GM18519 (cell line): ENCODE data around the gene GTF2IRD1.
"Not testable (repeated sequence)": the region's sequence is repeated elsewhere in the genome, so short reads cannot be mapped to it uniquely, and the experiment has no call there.

Experiments
- ATAC-seq: cut with Tn5 transposase; IDR thresholded peaks from one replicate; pipeline ENCODE4 v1.9.1; 2021; ENCODE audit warnings: mild to moderate bottlenecking, moderate library complexity; ENCODE audit not compliant: unreplicated experiment, low FRiP score

GTF2IRD1 gene

GRCh38 chr7:74430409-74430808 lies 23.3 kb upstream of the GTF2IRD1 start:
- ATAC-seq: not testable (repeated sequence)

DNA sequence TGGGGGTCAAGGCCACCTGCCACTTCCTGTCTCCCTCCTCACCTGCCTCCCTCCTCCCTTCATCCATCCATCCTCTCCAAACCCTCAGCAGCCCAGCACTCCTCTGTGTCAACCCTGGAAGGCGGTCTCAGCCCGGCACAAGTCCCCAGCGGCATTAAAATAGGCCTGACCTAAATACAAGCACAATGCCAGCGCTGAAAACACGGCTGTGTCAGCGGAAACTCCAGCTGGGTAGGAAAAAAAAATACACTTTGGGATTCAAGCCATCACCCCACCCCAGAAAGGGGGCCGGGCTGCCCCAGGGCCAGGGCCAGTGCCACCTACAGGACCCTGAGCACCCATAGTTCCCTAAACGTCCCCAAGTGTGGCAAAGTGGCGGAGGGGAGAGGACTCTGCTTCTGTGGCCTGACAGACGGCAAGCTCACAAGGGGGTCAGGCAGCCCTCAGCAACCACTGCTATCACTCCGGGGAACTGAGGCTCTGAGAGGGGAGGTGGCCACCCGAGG lies 22.7 kb upstream of the GTF2IRD1 start:
- no peak for ATAC-seq

- not testable (repeated sequence) for ATAC-seq
These were observed 16.5 kb upstream of the GTF2IRD1 start for GRCh38 chr7:74437291-74437571.

- ATAC-seq: no peak
These were observed 15.4 kb upstream of the GTF2IRD1 start for GRCh38 chr7:74438327-74438726.

- ATAC-seq: no peak
These were observed 14.2 kb upstream of the GTF2IRD1 start for GRCh38 chr7:74439541-74439940.

DNA sequence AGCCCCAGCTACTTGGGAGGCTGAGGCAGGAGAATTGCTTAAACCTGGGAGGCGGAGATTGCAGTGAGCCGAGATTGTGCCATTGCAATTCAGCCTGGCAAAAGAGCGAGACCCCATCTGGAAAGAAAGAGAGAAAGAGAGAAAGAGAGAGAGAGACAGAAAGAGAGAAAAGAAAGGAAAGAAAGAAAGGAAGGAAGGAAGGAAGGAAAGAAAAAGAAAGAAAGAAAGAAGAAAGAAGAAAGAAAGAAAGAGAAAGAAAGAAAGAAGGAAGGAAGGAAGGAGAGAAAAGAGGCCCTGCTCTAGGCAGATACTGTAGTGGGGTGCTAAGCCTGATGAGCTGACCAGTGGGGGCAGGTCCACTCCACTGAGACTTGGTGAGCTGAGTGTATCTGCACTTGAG lies 13.6 kb upstream of the GTF2IRD1 start:
- not testable (repeated sequence) for ATAC-seq

DNA sequence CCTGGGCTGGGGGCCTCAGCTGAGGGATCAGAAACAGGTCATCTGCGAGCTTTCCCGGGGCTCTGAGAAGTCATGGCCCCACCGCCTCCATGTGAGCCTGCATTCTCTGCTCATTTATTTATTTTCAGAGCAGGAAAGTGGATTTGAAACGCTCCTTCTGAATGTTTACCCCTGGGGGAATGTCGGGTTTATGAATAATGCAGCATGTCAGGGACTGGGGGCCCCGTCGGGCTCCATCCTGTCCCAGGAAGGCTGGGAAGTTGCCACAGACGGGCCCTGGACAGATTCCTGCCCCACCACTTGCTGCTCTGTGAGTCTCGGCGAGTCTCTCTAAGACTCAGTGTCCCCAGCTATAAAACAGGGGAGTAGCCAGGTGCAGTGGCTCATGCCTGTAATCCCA lies 11.9 kb upstream of the GTF2IRD1 start:
- no peak for ATAC-seq

GRCh38 chr7:74443543-74444247 lies 10.0 kb upstream of the GTF2IRD1 start:
- no peak for ATAC-seq

DNA sequence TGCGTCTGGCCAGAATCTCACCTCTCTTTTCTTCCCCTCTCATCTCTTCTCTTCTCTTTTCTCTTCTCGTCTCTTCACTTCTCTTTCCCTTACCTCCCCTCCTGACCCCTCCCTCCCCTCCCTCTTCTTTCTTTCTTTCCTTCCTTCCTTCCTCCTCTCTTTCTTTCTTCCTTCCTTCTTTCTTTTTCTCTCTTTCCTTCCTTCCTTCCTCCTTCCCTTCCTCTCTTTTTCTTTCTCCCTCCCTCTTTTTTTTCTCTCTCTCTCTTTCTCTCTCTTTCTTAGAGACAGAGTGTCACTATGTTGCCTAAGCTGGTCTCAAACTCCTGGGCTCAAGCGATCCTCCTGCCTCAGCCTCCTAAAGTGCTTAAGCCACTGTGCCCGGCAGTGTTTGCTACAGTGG lies 4.6 kb upstream of the GTF2IRD1 start:
- no peak for ATAC-seq

GRCh38 chr7:74449809-74450397 lies 3.8 kb upstream of the GTF2IRD1 start:
- no peak for ATAC-seq

DNA sequence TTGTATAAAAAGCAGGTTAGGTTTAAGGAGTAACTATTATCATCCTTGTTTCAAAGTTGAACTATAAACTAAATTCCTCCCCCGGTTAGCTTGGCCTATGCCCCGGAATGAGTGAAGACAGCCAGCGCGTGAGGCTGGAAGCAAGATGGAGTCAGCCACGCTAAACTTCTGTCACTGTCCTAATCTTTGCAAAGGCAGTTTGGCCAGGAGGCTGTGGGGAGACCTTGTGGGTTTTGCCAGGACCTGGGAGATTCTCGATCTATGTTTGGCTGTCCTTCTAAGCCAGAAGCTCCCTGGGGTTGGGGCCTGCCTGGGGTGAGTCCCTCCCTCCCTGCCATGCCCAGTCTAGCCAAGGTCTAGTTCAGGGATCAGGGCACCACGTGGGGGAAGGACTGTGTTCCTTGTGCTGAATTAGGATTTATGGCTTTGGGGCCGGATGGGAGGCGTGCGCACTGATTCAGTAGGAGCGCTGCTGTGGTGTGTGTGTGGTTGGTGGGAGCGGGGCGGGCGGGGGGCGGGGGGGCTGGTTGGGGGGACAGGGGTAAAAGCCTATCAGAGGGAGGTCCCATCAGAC lies 871 bp upstream of the GTF2IRD1 start:
- ATAC-seq: no peak

- no peak for ATAC-seq
These were observed 567 bp downstream of the GTF2IRD1 start for GRCh38 chr7:74454021-74454924.

DNA sequence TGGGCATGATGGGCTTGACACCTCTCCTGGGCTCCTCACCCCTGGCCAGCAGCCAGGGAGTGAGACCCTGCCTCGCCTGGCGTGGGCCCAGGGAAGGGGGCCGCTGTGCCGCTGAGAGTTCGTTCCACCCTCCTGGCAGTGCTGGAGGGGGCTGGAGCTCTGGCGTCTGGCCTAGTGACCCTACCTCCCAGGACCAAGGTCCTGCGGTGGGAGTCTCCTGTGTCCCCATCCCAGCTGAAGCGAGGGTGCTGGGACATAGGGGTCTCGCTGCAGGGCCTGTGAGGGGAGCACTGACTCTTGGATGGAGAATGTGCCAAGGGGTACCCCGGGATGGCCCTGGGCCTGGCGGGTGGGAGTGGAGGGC lies 1.2 kb downstream of the GTF2IRD1 start:
- no peak for ATAC-seq

DNA sequence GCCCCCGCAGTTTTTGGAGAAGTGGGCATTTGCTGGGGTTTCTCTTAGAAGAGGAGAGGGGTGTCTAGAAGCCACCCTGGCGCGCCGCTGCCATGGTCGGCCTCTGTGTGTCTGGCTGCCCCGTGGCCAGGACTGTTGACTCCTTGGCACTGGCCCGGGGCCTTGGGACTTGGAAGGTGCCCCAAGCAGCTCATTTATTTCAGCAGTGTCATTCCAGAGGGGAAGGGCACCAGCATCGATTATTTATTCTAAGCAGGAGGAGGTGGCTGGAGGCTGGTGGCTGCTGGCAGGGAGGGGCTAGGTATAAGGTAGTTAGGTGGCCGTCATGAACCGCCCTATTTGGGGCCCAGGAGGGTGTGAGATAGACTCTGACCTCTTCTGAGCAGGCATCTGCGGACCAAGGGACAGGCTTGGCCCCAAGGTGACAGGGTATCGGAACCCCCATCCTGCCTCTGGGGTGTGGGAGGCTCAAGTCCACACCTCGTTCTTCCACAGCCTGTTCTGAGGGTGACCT lies 1.6 kb downstream of the GTF2IRD1 start:
- ATAC-seq: no peak

- no peak for ATAC-seq
These were observed 2.2 kb downstream of the GTF2IRD1 start for GRCh38 chr7:74455928-74456327.

GRCh38 chr7:74457007-74457406 lies 3.3 kb downstream of the GTF2IRD1 start:
- no peak for ATAC-seq

GRCh38 chr7:74461970-74462706 lies 8.4 kb downstream of the GTF2IRD1 start:
- no peak for ATAC-seq

- no peak for ATAC-seq
These were observed 9.0 kb downstream of the GTF2IRD1 start for GRCh38 chr7:74462707-74463100.

DNA sequence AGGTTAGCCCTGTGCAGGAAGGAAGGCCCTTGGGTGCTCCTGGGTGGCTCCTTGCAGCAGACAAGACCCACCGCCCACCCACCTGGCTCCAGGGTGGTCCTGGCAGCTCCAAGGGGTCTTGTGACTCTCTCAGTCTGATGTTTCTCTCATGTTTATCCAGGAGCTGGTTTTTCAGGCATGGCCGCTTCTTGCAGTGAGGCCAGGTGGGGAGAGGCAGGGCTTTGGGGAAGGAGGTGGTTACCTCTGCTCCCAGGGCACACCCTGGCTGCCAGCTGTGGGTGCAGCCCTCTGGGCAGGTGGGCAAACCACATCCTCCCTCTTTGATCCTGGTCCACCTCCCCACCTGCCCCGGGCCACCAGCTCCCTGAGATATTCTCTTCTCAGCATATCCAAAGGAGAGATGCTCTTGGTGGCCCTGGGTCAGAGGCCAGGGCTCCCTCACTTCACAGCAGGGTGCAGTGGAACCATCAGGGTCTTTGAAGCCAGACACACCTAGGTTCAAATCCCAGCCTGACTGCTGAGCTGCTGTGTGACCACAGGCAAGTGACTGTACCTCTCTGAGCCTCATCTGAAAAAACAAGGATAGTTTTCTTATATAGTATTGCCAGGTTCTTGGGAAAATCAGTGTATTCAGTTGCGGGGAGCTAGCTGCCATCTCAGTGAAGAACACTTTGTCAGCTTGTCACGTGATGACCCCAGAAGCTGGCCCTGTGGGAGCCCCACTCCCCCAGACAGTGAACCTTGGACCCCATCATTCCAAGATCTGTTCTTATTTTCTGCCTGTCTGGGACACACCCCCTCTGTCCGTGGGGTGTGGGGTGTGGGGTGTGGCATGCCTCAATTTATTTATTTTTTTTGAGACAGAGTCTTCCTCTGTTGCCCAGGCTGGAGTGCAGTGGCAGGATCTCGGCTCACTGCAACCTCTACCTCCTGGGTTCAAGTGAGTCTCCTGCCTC lies 11.5 kb downstream of the GTF2IRD1 start:
- ATAC-seq: no peak
